ENCODE data around the gene SKP2. TPM values are rescaled to one million over a fixed set of nuclear protein-coding genes. Genes with fewer than 3 reads are reported as not detected.

Gene SKP2
- polyA plus RNA-seq, 2 of the 4 experiments (the other 2 are of a cell fraction), result 11.4 to 13.7 TPM

DNA sequence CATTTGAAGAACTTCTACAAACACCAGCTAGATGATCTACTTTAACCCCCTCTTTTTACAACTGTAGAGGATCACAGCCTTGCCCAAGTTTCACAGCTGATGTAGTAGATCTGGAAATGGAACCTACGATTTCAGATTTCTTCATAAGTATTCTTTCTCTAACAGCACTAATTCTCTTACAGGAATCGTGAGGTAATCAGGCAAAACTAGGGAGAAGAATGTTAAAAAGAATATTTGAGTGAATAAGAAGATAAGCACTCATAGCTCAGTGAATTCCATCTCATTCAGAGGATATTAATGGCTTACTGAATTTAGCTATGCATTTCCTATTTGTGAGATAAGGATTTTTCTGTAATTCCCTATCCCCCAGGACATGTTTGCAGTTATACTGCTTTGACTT lies 47.7 kb downstream of the SKP2 start:
- ChIA-PET CTCF (no interaction called here), POLR2A (no interaction called here)
- no peak overlapping the region for H3K27ac ChIP-seq
- no peaks in the 10 kb centered on the region for H3K9me3 ChIP-seq
- H3K4me3 ChIP-seq, result no peak overlapping the region
- FAIRE-seq (no peak), ATAC-seq (no peak), DNase-seq (ENCODE audit: low read depth in 1 of 2, low spot score in 1 of 2) (no peak)
- TF ChIP-seq, protein P1, sequence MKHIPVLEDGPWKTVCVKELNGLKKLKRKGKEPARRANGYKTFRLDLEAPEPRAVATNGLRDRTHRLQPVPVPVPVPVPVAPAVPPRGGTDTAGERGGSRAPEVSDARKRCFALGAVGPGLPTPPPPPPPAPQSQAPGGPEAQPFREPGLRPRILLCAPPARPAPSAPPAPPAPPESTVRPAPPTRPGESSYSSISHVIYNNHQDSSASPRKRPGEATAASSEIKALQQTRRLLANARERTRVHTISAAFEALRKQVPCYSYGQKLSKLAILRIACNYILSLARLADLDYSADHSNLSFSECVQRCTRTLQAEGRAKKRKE (CRISPR knock-in tag; IDR thresholded peaks at IDR 0.05; ENCODE audit: low read depth), result no peak
- TF ChIP-seq HEYL (CRISPR knock-in tag; IDR thresholded peaks at IDR 0.05) (no peak), RCOR1 (IDR thresholded peaks at IDR 0.05; ENCODE audit: low read depth, low read length) (no peak), TP53 (CRISPR knock-in tag; IDR thresholded peaks at IDR 0.05) (no peak), RARB (CRISPR knock-in tag; IDR thresholded peaks at IDR 0.05) (no peak), FOSB (CRISPR knock-in tag; IDR thresholded peaks at IDR 0.05) (no peak), HOXB5 (CRISPR knock-in tag; IDR thresholded peaks at IDR 0.05) (no peak), HDAC2 (IDR thresholded peaks at IDR 0.05) (no peak), RFX5 (IDR thresholded peaks at IDR 0.05) (no peak), NFE2L2 (conservative IDR thresholded peaks at IDR 0.05; ENCODE audit: low read length) (no peak), GATA3 (IDR thresholded peaks at IDR 0.05; ENCODE audit: borderline replicate concordance) (no peak), KDM5A (IDR thresholded peaks at IDR 0.05) (no peak), RNF2 (IDR thresholded peaks at IDR 0.05; ENCODE audit: borderline replicate concordance, low read depth) (no peak), POLR2AphosphoS2 (conservative IDR thresholded peaks at IDR 0.05; ENCODE audit: low read length) (no peak), EHMT2 (IDR thresholded peaks at IDR 0.05; ENCODE audit: low read depth) (no peak)
- TF ChIP-seq, protein P2, sequence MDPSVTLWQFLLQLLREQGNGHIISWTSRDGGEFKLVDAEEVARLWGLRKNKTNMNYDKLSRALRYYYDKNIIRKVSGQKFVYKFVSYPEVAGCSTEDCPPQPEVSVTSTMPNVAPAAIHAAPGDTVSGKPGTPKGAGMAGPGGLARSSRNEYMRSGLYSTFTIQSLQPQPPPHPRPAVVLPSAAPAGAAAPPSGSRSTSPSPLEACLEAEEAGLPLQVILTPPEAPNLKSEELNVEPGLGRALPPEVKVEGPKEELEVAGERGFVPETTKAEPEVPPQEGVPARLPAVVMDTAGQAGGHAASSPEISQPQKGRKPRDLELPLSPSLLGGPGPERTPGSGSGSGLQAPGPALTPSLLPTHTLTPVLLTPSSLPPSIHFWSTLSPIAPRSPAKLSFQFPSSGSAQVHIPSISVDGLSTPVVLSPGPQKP (IDR thresholded peaks at IDR 0.05; ENCODE audit: low read depth, low read length), result no peak
- TF ChIP-seq, protein P3, sequence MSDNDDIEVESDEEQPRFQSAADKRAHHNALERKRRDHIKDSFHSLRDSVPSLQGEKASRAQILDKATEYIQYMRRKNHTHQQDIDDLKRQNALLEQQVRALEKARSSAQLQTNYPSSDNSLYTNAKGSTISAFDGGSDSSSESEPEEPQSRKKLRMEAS (IDR thresholded peaks at IDR 0.05), result no peak
- TF ChIP-seq, protein P4, sequence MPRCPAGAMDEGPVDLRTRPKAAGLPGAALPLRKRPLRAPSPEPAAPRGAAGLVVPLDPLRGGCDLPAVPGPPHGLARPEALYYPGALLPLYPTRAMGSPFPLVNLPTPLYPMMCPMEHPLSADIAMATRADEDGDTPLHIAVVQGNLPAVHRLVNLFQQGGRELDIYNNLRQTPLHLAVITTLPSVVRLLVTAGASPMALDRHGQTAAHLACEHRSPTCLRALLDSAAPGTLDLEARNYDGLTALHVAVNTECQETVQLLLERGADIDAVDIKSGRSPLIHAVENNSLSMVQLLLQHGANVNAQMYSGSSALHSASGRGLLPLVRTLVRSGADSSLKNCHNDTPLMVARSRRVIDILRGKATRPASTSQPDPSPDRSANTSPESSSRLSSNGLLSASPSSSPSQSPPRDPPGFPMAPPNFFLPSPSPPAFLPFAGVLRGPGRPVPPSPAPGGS (IDR thresholded peaks at IDR 0.05), result no peak
- TF ChIP-seq, protein P5, sequence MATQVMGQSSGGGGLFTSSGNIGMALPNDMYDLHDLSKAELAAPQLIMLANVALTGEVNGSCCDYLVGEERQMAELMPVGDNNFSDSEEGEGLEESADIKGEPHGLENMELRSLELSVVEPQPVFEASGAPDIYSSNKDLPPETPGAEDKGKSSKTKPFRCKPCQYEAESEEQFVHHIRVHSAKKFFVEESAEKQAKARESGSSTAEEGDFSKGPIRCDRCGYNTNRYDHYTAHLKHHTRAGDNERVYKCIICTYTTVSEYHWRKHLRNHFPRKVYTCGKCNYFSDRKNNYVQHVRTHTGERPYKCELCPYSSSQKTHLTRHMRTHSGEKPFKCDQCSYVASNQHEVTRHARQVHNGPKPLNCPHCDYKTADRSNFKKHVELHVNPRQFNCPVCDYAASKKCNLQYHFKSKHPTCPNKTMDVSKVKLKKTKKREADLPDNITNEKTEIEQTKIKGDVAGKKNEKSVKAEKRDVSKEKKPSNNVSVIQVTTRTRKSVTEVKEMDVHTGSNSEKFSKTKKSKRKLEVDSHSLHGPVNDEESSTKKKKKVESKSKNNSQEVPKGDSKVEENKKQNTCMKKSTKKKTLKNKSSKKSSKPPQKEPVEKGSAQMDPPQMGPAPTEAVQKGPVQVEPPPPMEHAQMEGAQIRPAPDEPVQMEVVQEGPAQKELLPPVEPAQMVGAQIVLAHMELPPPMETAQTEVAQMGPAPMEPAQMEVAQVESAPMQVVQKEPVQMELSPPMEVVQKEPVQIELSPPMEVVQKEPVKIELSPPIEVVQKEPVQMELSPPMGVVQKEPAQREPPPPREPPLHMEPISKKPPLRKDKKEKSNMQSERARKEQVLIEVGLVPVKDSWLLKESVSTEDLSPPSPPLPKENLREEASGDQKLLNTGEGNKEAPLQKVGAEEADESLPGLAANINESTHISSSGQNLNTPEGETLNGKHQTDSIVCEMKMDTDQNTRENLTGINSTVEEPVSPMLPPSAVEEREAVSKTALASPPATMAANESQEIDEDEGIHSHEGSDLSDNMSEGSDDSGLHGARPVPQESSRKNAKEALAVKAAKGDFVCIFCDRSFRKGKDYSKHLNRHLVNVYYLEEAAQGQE (IDR thresholded peaks at IDR 0.05), result no peak
- H3K4me1 ChIP-seq, result no peaks in the 10 kb centered on the region
- 91% methylated on average over 2 of the region's 2 CpGs for WGBS (ENCODE audit: missing lambda C conversion rate)
- H3K4me2 ChIP-seq, result no peak overlapping the region

DNA sequence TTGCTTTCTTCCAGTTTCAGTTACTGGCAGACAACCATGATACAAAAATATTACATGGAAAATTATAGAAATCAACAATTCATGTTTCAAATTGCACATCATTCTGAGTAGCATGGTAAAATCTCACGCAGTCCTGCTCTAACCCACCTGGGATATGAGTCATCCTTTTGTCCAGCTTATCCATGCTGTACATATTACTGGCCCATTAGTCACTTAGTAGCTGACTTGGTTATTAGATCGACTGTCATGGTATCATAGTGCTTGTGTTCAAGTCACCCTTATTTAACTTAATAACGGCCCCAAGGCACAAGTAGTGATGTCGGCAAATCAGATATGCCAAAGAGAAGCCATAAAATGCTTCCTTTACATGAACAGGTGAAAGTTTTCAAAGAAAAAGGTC lies 48.6 kb downstream of the SKP2 start:
- H3K27ac ChIP-seq, result no peak overlapping the region
- no peak for DNase-seq (ENCODE audit: low read depth in 1 of 2, low spot score in 1 of 2)

More for the DNA sequence above, 48.6 kb downstream of the SKP2 start:
- CTCF ChIA-PET, result interaction anchor here (0.9 kb wide), 1 partner anchor 41 kb away, joined by 3 read pairs; the partner anchor contains the start of gene NADK2
- WGBS (ENCODE audit: missing lambda C conversion rate), result 76% methylated on average over 4 of the region's 4 CpGs
- ATAC-seq (no peak), FAIRE-seq (no peak)
- no peak overlapping the region for H3K4me2 ChIP-seq
- POLR2A ChIA-PET, result no interaction called here
- no peak overlapping the region for H3K4me3 ChIP-seq
- TF ChIP-seq FOXS1 (CRISPR knock-in tag; IDR thresholded peaks at IDR 0.05) (no peak), JUN (IDR thresholded peaks at IDR 0.05) (no peak), KDM1A (IDR thresholded peaks at IDR 0.05; ENCODE audit: low read depth) (no peak), RAD21 (conservative IDR thresholded peaks at IDR 0.05 in 1 of 2, IDR thresholded peaks at IDR 0.05 in 1 of 2) (no peak), FOSL2 (IDR thresholded peaks at IDR 0.05) (no peak), FOSL2 (CRISPR knock-in tag; IDR thresholded peaks at IDR 0.05) (peak; percentile 53)
- TF ChIP-seq, protein P5 (IDR thresholded peaks at IDR 0.05), result no peak
- no peaks in the 10 kb centered on the region for H3K4me1 ChIP-seq
- H3K9me3 ChIP-seq, result no peaks in the 10 kb centered on the region

All from A549 (cell line).